ENCODE results near the gene PRR23A.

DNA sequence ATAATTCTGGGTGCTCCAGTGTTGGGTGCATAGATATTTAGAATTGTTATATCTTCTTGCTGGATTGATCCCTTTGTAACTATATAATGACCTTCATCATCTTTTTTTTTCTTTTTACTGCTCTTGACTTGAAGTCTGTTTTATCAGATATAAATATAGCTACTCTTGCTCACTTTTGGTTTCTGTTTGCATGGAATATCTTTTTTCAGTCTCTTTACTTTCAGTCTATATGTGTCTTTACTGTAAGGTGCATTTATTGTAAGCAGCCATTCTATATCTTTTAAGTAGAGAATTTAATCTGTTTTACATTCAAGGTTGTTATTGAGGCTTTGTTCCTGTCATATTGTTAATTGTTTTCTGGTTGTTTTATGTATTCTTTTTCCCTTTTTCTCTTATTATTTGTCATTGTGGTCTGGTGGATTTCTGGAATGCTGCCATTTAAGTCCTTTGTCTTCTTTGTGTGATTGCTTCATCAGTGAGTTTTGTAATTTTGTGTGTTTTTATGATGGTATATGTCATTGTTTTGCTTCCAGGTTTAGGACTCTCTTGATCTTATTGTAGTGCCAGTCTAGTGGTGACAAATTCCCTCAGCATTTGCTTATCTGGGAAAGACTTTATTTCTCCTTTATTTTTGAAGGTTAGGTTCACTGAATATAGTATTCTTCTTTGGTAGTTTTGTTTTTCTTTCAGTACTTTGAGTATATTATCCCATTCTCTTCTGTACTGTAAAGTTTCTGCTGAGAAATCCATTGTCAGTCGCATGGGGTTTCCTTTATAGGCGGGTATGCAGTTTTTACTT lies 46.9 kb upstream of the PRR23A start:
- TF ChIP-seq CTCF (IDR thresholded peaks at IDR 0.05), result no peak
- TF ChIP-seq ZFX (IDR thresholded peaks at IDR 0.05; ENCODE audit: borderline replicate concordance), result no peak
